ENCODE data around the gene TLL2.

GRCh38 chr10:96538683-96539082 lies 25.0 kb upstream of the TLL2 start:
- TF ChIP-seq CTCF (IDR thresholded peaks at IDR 0.05) (no peak), POLR2A (IDR thresholded peaks at IDR 0.05) (no peak)

Measured in esophagus squamous epithelium (tissue), 4 donors.